ENCODE data around the gene ADGRG3.

DNA sequence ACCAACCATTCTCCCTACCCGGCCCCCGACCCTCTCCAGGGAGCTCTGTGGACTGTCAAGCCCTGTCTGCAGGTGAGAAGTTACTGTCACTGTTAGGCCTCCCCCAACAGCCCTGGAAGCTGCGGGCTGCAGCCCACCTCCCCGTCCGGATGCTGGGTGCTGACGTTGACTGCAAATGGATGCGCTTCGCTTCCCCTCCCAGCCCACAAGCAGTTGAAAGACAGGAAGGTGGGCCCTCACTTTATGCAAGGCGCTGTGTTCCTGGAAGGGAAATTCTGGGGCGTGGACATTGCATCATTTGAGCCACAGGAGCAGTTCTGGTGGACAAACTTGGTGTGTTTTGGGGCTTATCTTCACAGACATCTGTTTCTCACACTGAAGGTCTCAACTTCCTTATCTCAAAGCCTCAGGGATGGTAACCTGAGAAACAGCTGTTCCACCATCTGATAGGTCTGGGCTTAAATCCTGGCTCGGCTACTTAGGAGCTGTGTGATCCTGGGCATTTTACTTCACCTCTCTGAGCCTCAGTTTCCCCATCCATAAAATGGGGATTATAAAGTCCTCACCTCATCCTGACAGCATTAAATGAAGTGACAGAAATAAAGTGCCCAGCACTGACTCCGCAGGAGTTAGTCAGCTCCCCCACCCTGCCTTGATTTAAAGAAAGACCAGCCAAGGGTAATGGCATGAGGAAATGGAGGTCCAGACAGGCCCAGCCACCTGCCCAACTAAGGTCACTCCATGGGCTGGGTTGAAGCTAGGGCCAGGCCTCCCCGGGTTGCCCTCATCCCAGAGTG lies 21.9 kb downstream of the ADGRG3 start:
- no peak for TF ChIP-seq POLR2AphosphoS5 (IDR thresholded peaks at IDR 0.05)
- TF ChIP-seq, protein P1, sequence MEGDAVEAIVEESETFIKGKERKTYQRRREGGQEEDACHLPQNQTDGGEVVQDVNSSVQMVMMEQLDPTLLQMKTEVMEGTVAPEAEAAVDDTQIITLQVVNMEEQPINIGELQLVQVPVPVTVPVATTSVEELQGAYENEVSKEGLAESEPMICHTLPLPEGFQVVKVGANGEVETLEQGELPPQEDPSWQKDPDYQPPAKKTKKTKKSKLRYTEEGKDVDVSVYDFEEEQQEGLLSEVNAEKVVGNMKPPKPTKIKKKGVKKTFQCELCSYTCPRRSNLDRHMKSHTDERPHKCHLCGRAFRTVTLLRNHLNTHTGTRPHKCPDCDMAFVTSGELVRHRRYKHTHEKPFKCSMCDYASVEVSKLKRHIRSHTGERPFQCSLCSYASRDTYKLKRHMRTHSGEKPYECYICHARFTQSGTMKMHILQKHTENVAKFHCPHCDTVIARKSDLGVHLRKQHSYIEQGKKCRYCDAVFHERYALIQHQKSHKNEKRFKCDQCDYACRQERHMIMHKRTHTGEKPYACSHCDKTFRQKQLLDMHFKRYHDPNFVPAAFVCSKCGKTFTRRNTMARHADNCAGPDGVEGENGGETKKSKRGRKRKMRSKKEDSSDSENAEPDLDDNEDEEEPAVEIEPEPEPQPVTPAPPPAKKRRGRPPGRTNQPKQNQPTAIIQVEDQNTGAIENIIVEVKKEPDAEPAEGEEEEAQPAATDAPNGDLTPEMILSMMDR (IDR thresholded peaks at IDR 0.05): no peak

Data from suprapubic skin (tissue), 3 donors.